Common myeloid progenitor, CD34-positive (primary cell): ENCODE measurements around the gene POLL.
"Not testable (repeated sequence)": the region's sequence is repeated elsewhere in the genome, so short reads cannot be mapped to it uniquely, and the experiment has no call there.

ENCODE experiments used
- CTCF ChIA-PET: fragments of 350-600 bp; sonication (Branson Sonifier 250); formaldehyde crosslinking; loops from one replicate; lab custom pipeline; 2021; ENCODE audit warnings: antibody characterized with exemption; lab: Charles Lee
- POLR2A ChIA-PET: fragments of 350-600 bp; sonication (Branson Sonifier 250); formaldehyde crosslinking; loops from one replicate; lab custom pipeline; 2021; ENCODE audit warnings: antibody characterized with exemption; lab: Charles Lee
- DNase-seq, 3 donors: peaks; one replicate each; pipeline versions ENCODE4 v3.0.0 to v3.0.0-alpha.2; 2013
- H3K27ac ChIP-seq, 2 experiments: 1 replicate in 1 of 2; 2 replicates in 1 of 2; pipeline ENCODE4 v1.7.0; 2013; ENCODE audit warnings: inconsistent platforms in 2 of 2, low read length in 2 of 2, mild to moderate bottlenecking in 2 of 2, low read depth in 1 of 2, moderate library complexity in 1 of 2; ENCODE audit not compliant: severe bottlenecking in 2 of 2, insufficient read depth in 1 of 2, poor library complexity in 1 of 2
- H3K27me3 ChIP-seq, 5 experiments: replicated peaks in 2 of 5; 1 replicate in 3 of 5; 2 replicates in 2 of 5; pipeline versions ENCODE4 v1.6.1 to v1.7.0; 2013; ENCODE audit warnings: low read length in 4 of 5, mild to moderate bottlenecking in 2 of 5, moderate library complexity in 2 of 5, inconsistent platforms in 1 of 5; ENCODE audit not compliant: insufficient read depth in 5 of 5, control insufficient read depth in 4 of 5
- H3K36me3 ChIP-seq, 4 experiments: 1 replicate in 2 of 4; 2 replicates in 2 of 4; pipeline versions ENCODE4 v1.6.1 to v1.7.0; 2013; ENCODE audit warnings: low read length in 3 of 4, control low read depth in 1 of 4, mild to moderate bottlenecking in 1 of 4; ENCODE audit not compliant: control insufficient read depth in 4 of 4, insufficient read depth in 4 of 4
- H3K4me1 ChIP-seq, 4 experiments: 1 replicate in 3 of 4; 2 replicates in 1 of 4; pipeline versions ENCODE4 v1.6.1 to v1.7.1; 2013; ENCODE audit warnings: low read length in 3 of 4, mild to moderate bottlenecking in 3 of 4, control low read depth in 1 of 4, inconsistent platforms in 1 of 4, moderate library complexity in 1 of 4; ENCODE audit not compliant: control insufficient read depth in 4 of 4, insufficient read depth in 4 of 4; ENCODE audit errors: control extremely low read depth in 1 of 4
- H3K4me3 ChIP-seq, 7 experiments: 1 replicate in 4 of 7; 2 replicates in 3 of 7; pipeline versions ENCODE4 v1.5.1 to v1.7.0; 2013; ENCODE audit warnings: mild to moderate bottlenecking in 7 of 7, low read length in 6 of 7, moderate library complexity in 6 of 7, inconsistent platforms in 2 of 7, low read depth in 2 of 7, control low read depth in 1 of 7; ENCODE audit not compliant: insufficient read depth in 4 of 7, control insufficient read depth in 1 of 7; ENCODE audit errors: extremely low read depth in 1 of 7
- H3K9me3 ChIP-seq, 5 experiments: 1 replicate in 4 of 5; 2 replicates in 1 of 5; pipeline versions ENCODE4 v1.6.1 to v1.7.1; 2013; ENCODE audit warnings: low read length in 4 of 5, mild to moderate bottlenecking in 2 of 5, inconsistent platforms in 1 of 5, low read depth in 1 of 5, moderate library complexity in 1 of 5; ENCODE audit not compliant: control insufficient read depth in 4 of 5, insufficient read depth in 2 of 5; ENCODE audit errors: control extremely low read depth in 1 of 5
- WGBS: methylation state at CpG from one replicate; pipeline ENCODE4 v1.1.5; 2013; ENCODE audit not compliant: insufficient coverage; 5-methylcytosine and 5-hydroxymethylcytosine counted together

The POLL gene

DNA sequence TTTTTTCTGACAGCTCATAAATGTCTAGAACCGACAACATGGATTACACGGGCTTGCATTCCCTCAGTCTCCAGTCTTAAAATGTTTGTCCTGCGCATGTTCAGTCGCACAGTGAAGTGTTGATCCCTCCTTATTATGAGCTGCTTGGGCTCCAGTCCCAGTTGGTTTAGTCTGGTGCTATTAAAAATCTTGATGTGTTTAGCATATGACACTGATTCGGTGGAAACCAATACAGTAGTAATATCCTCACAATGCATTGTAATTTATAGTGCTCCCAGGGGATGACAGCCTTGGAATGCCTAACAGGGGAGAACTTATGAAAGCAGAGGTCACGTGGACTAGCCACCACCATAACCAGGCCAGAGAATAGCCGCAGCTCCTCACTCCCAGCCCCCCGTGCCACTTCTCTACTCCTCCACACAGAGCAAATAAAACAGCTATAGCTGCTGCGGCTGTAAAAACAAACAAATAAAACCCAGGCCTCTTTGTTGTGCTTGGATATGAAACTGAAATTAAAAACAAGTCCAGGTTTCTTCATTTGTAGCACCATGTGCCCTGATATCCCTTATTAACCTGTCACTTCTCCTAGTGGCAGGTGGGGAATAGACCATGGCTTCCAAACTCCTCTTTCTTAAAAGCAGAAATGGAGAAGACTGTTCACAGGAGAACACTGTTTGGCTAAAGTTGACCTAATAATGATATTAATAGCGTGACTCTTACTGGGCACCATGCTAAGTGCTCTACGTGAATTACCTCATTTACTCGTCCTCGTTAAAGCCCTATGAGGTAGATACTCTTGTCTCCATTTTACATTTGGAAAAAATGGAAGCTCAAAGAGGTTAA lies 7.8 kb upstream of the POLL start:
- H3K9me3 ChIP-seq, result no peaks in the 10 kb centered on the region
- 98% methylated on average over 6 of the region's 13 CpGs for WGBS
- ChIA-PET CTCF (interaction anchor here (0.6 to 2.9 kb wide), 7 partner anchors 10 to 185 kb away, joined by 3 to 16 read pairs (median 4); no protein-coding TSS in a partner anchor), POLR2A (interaction anchor here (0.5 to 0.7 kb wide), 2 partner anchors 14 to 130 kb away, joined by 3 to 4 read pairs; no protein-coding TSS in a partner anchor)
- H3K4me3 ChIP-seq, result no peak overlapping the region
- no peak for DNase-seq
- H3K27ac ChIP-seq, result no peak overlapping the region
- peaks cover 0 to 3% (median 0%) of the 10 kb centered on the region in 4 experiments for H3K36me3 ChIP-seq
- no peaks in the 10 kb centered on the region for H3K27me3 ChIP-seq
- peaks cover 0 to 5% (median 1%) of the 10 kb centered on the region in 4 experiments for H3K4me1 ChIP-seq

DNA sequence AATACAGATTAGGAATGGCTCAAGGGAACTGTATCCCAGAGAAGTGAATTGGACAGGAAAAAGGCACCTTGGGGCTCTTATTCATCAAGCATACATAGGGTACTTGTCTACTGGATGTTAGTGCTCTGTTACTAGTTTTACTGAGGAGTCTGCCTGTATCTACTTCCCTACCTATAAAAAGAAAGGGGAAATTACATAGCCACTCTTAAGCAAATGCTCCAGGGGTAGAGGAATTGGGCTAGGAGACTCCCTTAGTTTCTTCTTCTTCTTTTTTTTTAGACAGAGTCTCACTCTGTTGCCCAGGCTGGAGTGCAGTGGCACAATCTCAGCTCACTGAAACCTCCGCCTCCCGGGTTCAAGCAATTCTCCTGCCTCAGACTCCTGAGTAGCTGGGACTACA lies 5.3 kb upstream of the POLL start:
- CTCF ChIA-PET, result interaction anchor here (1.1 to 1.6 kb wide), 4 partner anchors 11 to 22 kb away, joined by 3 to 4 read pairs (median 3); no protein-coding TSS in a partner anchor
- not testable (repeated sequence) for H3K4me3 ChIP-seq

DNA sequence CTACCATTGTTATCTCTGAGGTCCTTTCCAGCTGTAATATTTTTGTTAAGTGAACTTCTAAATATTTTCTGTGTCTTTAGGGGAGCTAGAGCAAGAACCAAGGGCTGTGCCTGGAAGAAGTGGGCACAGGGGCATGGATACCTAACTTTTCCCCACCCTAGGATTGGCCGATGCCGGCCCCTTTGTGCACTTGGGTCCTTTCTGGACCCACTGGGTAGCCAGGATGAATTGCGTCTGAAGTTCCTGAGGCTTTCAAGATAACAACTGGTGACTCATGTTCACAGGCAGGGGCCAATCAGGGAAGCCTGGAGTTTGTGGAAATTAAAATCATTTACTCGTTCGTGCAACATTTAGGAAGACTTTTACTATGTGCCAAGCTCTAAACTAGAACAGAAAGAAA lies 822 bp upstream of the POLL start:
- ChIA-PET POLR2A (no interaction called here), CTCF (interaction anchor here (1.2 to 1.3 kb wide), 2 partner anchors 18 kb away, joined by 4 to 5 read pairs; no protein-coding TSS in a partner anchor)
- H3K27me3 ChIP-seq, result no peaks in the 10 kb centered on the region
- H3K4me3 ChIP-seq, result peak overlapping the region in 6 of 7 experiments; percentile 79 to 96 (median 90)
- 87% methylated on average over 5 of the region's 5 CpGs for WGBS
- no peak for DNase-seq
- H3K9me3 ChIP-seq, result no peaks in the 10 kb centered on the region
- H3K36me3 ChIP-seq, result peaks cover 0 to 15% (median 11%) of the 10 kb centered on the region in 4 experiments
- H3K27ac ChIP-seq, result peak overlapping the region in 1 of 2 experiments; percentile 84
- peaks cover 5 to 23% (median 20%) of the 10 kb centered on the region in 4 experiments for H3K4me1 ChIP-seq

More for the DNA sequence above, 5.3 kb upstream of the POLL start:
- DNase-seq, H3K9me3 ChIP-seq, H3K27ac ChIP-seq, H3K27me3 ChIP-seq, H3K36me3 ChIP-seq, POLR2A ChIA-PET: not testable (repeated sequence)
- 100% methylated on average over 2 of the region's 2 CpGs for WGBS
- peaks cover 4 to 11% (median 7%) of the 10 kb centered on the region in 4 experiments for H3K4me1 ChIP-seq

- POLR2A ChIA-PET, result no interaction called here
- CTCF ChIA-PET, result interaction anchor here (1.0 to 2.4 kb wide), 2 partner anchors 15 to 119 kb away, joined by 4 to 8 read pairs; no protein-coding TSS in a partner anchor
- Histone ChIP-seq H3K9me3 (no peaks in the 10 kb centered on the region), H3K27ac (no peak overlapping the region), H3K36me3 (peaks cover 2 to 41% (median 30%) of the 10 kb centered on the region in 4 experiments), H3K27me3 (no peaks in the 10 kb centered on the region), H3K4me1 (peaks cover 5 to 21% (median 17%) of the 10 kb centered on the region in 4 experiments), H3K4me3 (no peak overlapping the region)
- DNase-seq, result no peak
- WGBS, result 96% methylated on average over 8 of the region's 9 CpGs
Observed at GRCh38 chr10:101585841-101586240, 2.2 kb downstream of the POLL start.

DNA sequence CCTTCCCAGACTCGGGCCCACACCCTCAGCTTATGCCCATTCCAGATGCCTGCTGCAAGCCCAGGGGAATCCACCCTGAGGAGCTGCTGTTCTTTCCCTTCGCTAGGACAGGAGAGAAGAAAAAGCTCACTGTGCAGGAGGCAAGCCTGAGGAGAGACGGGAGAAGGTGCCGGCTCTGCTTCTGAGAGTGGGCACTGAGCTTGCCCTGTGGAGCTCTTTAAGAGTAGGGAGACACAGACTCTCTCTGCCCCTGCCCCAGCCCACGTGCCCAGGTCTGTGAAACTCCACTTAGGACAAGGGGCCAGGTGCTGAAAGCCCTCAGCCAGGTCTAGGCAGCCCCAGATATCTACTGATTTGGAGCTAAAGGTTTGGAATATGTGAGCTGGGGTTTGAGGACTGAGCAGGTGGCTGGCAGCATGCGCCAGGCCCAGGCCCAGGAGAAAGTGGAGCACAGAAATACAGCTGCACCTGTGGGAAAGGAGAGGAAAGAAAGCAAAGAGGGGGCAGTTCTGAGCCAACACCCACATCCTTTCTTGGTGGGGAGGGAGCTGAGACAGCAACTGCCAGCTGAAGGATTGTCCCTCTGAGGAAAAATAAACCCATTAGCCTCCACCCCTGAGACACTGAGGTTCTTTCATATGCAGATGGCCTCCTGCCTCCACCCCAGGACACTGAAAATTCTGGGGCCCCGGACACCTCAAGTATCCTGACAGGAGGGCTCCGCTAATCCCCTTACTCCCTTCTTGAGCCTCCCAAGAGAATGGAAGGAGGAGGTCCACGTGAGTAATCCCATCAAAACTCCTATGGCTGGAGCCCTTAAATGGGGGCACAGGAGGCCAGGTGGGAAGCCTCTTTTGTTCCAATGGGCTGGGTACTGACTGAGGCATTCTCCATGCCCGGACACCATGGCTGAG lies 7.3 kb downstream of the POLL start:
- CTCF ChIA-PET, result interaction anchor here (1.0 to 4.9 kb wide), 5 partner anchors 10 to 291 kb away, joined by 3 to 31 read pairs (median 4); no protein-coding TSS in a partner anchor
- no peaks in the 10 kb centered on the region for H3K27me3 ChIP-seq
- H3K9me3 ChIP-seq, result no peaks in the 10 kb centered on the region
- H3K4me3 ChIP-seq, result no peak overlapping the region
- H3K4me1 ChIP-seq, result no peaks in the 10 kb centered on the region
- POLR2A ChIA-PET, result interaction anchor here (0.6 kb wide), 1 partner anchor 15 kb away, joined by 3 read pairs; no protein-coding TSS in a partner anchor
- no peak for DNase-seq
- peaks cover 5 to 78% (median 49%) of the 10 kb centered on the region in 4 experiments for H3K36me3 ChIP-seq
- over 99% methylated on average over 7 of the region's 10 CpGs for WGBS
- no peak overlapping the region for H3K27ac ChIP-seq

GRCh38 chr10:101579516-101579870 lies 8.6 kb downstream of the POLL start:
- 99% methylated on average over 9 of the region's 12 CpGs for WGBS
- CTCF ChIA-PET, result interaction anchor here (4.9 kb wide), 1 partner anchor 9 kb away, joined by 31 read pairs; no protein-coding TSS in a partner anchor
- POLR2A ChIA-PET, result no interaction called here

More at GRCh38 chr10:101579516-101579870, 8.6 kb downstream of the POLL start:
- no peaks in the 10 kb centered on the region for H3K9me3 ChIP-seq
- no peak for DNase-seq
- H3K27ac ChIP-seq, result no peak overlapping the region
- peaks cover 5 to 67% (median 42%) of the 10 kb centered on the region in 4 experiments for H3K36me3 ChIP-seq
- H3K27me3 ChIP-seq, result no peaks in the 10 kb centered on the region
- H3K4me1 ChIP-seq, result no peaks in the 10 kb centered on the region
- H3K4me3 ChIP-seq, result no peak overlapping the region
